GM10266 (cell line): ENCODE results near the gene ANKS1A.

Experiments
- DNase-seq: peaks from one replicate; pipeline ENCODE4 v3.0.0; 2012; ENCODE audit errors: extremely low spot score
- CTCF ChIP-seq: IDR thresholded peaks from 2 replicates; pipeline ENCODE4 v1.5.1; 2012; ENCODE audit warnings: mild to moderate bottlenecking, low read depth; ENCODE audit not compliant: control insufficient read depth, insufficient read depth; ENCODE audit errors: missing control alignments

ANKS1A gene

DNA sequence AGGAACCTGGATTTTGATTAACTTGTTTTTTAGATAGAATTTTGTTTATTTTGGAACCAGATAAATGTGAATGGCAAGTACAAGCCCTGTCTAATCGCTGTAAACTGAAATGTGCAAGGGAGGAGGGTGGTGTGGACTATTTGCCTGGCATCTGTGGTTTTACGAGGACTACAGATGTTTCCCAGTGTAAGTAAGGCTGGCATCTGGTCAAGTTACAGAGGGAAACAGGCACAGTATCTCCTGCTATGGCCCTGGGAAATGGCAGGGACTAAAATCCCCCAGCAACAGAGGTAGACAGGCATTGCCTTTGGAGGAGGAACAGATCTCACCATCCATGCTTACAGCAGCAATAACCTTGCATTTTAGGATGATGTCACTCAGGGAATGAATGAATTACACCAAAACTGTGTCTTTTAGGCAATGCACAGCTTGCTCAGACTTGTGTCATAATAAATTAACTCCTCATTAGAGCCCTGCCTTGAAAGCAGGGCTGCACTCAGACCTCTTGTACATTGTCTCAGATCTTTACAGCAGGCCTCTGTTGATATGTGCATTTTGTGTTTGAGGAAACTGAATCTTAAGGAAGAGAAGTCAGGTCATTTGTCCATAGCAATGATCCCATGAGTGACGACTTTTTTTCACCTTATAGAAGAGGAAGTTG, 155.8 kb downstream of the ANKS1A start:
- TF ChIP-seq CTCF: no peak
- DNase-seq: no peak

- no peak for TF ChIP-seq CTCF
- DNase-seq: no peak
Measured at GRCh38 chr6:35046103-35046502, 157.0 kb downstream of the ANKS1A start.

GRCh38 chr6:35046862-35047261, 157.8 kb downstream of the ANKS1A start:
- DNase-seq: no peak
- TF ChIP-seq CTCF: no peak

DNA sequence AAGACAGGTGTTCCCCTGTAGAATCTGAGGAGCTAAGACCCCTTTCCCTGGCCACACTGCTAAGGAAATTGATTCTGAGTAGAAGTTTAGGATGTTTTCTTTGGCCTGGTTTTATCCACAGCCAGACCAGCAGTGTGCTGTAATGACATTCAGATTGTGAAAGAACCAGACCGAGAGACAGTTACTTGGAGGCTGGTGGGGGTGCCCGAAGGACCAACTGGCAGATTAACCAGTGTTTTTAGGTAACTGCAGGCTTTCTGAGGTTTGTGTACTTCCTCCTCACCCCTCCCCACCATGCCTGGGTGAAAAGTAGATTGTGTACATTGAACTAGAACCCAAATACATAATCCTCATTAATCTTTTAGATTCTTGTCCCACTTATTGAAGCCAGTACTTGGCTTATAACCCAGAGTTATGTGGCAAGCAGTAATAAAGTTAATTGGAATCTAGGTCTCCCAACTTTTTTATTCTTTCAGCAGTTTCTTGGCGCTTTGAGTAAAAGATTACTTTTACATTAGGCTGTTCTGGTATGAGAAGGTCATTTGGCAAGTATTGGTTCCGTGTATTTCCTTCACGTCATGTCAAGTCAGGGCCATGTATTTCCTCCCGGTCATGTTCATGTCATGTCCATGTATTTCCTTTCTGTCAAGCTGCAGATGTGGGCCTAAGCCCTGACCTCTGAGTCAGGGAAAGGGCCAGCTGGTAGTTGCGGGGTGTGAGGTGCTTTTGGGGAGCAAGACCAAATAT, 158.4 kb downstream of the ANKS1A start:
- TF ChIP-seq CTCF: no peak
- no peak for DNase-seq

- no peak for DNase-seq
- no peak for TF ChIP-seq CTCF
Measured at GRCh38 chr6:35048031-35048613, 159.1 kb downstream of the ANKS1A start.

GRCh38 chr6:35048631-35049083, 159.6 kb downstream of the ANKS1A start:
- TF ChIP-seq CTCF: peak; percentile 19
- no peak for DNase-seq
